CD4-positive, alpha-beta T cell (primary cell): Measurements from ENCODE around the gene OR5B12. TPM values are rescaled to one million over a fixed set of nuclear protein-coding genes. Genes with fewer than 3 reads are reported as not detected.
"Not testable (repeated sequence)": the region's sequence is repeated elsewhere in the genome, so short reads cannot be mapped to it uniquely, and the experiment has no call there.

Source experiments
- ATAC-seq: fragments of 200-7000 bp; cut with Tn5 transposase; one replicate; pipeline ENCODE4 v1.10.0; 2022; ENCODE audit warnings: mild to moderate bottlenecking; ENCODE audit not compliant: poor library complexity
- CTCF ChIA-PET: fragments of 350-600 bp; sonication (Branson Sonifier 250); formaldehyde crosslinking; loops from one replicate; lab custom pipeline; 2021; ENCODE audit warnings: antibody characterized with exemption, inconsistent platforms; lab: Charles Lee
- POLR2A ChIA-PET: fragments of 350-600 bp; sonication (Branson Sonifier 250); formaldehyde crosslinking; loops from one replicate; lab custom pipeline; 2021; ENCODE audit warnings: antibody characterized with exemption, inconsistent platforms; lab: Charles Lee
- DNase-seq, 14 experiments: peaks; one replicate each; pipeline ENCODE4 v3.0.0-alpha.2; 2013 to 2020; ENCODE audit warnings: mixed read lengths in 2 of 14
- H3K27ac ChIP-seq, 2 donors: one replicate each; pipeline versions ENCODE4 v1.5.1 to v1.7.0; 2013; ENCODE audit warnings: low read length in 2 of 2, low read depth in 1 of 2, mild to moderate bottlenecking in 1 of 2
- H3K27me3 ChIP-seq, 2 experiments: 1 replicate in 1 of 2; 2 replicates in 1 of 2; pipeline versions ENCODE4 v1.6.1 to v1.7.0; 2013; ENCODE audit warnings: low read length in 2 of 2, control low read depth in 1 of 2, mild to moderate bottlenecking in 1 of 2, moderate library complexity in 1 of 2; ENCODE audit not compliant: insufficient read depth in 2 of 2, control insufficient read depth in 1 of 2
- H3K36me3 ChIP-seq: one replicate; pipeline ENCODE4 v1.6.1; 2013; ENCODE audit warnings: low read length, control low read depth; ENCODE audit not compliant: insufficient read depth
- H3K4me1 ChIP-seq: one replicate; pipeline ENCODE4 v1.6.1; 2013; ENCODE audit warnings: low read length, control low read depth; ENCODE audit not compliant: insufficient read depth
- H3K4me3 ChIP-seq: one replicate; pipeline ENCODE4 v1.5.1; 2013; ENCODE audit warnings: mild to moderate bottlenecking, low read length, moderate library complexity
- H3K9me3 ChIP-seq, 2 experiments: 1 replicate in 1 of 2; 2 replicates in 1 of 2; pipeline versions ENCODE4 v1.6.1 to v1.7.0; 2013; ENCODE audit warnings: low read length in 2 of 2, mild to moderate bottlenecking in 2 of 2, control low read depth in 1 of 2, moderate library complexity in 1 of 2; ENCODE audit not compliant: control insufficient read depth in 1 of 2, insufficient read depth in 1 of 2
- H3K27ac Mint-ChIP-seq: one replicate; pipeline ENCODE4 v1.8.0; 2020; ENCODE audit warnings: mixed read lengths
- H3K27me3 Mint-ChIP-seq: one replicate; pipeline ENCODE4 v1.8.0; 2021; ENCODE audit warnings: mixed read lengths
- H3K36me3 Mint-ChIP-seq: one replicate; pipeline ENCODE4 v1.8.0; 2021; ENCODE audit warnings: low read depth, mixed read lengths
- H3K4me1 Mint-ChIP-seq: one replicate; pipeline ENCODE4 v1.8.0; 2021; ENCODE audit warnings: low read depth, mixed read lengths
- H3K4me3 Mint-ChIP-seq: one replicate; pipeline ENCODE4 v1.8.0; 2020; ENCODE audit warnings: mild to moderate bottlenecking, mixed read lengths
- H3K9me3 Mint-ChIP-seq: one replicate; pipeline ENCODE4 v1.8.0; 2020; ENCODE audit warnings: mixed read lengths
- CTCF ChIP-seq: fragments of 200-600 bp; IDR thresholded peaks from one replicate; pipeline ENCODE4 v1.8.0; 2022; ENCODE audit warnings: antibody characterized with exemption, mild to moderate bottlenecking
- intact Hi-C, 2 experiments: fragments of 100-400 bp; cut with DNase I in 1 of 2; cut with micrococcal nuclease in 1 of 2; formaldehyde crosslinking; loops; one replicate each; pipeline versions ENCODE4 v1.15.1 to v1.9.0; 2023 to 2025; cut with DNase I, micrococcal nuclease
- total RNA-seq, 174 experiments: library from RNA in 2 of 174; stranded (reverse) in 2 of 174; gene quantifications; one replicate each; pipeline ENCODE4 v1.2.3 and lab custom pipeline; 2021 to 2026

OR5B12 gene
- total RNA-seq, 2 experiments from 2014 or later, result not detected

DNA sequence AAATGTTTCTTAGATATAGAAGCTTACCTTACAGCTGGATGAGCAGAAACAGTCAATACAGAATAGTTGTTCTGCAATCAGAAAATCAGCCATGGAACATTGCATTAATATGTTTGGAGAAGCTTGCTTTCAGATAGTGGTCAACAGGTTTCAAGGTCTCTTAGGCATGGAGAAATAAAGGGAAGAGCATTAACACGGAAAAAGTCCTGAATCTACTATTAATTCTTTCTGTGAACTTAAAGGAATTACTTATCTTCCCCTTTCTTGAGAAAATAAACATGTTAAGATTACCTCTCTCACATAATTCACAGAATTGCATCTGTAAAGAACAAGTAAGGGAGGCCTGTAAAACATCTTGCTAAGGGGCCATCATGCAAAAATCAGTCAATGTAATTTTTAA, 35.3 kb downstream of the OR5B12 start, which contains the start of gene OR5B3:
TSS of gene OR5B3 (minus strand) at position 101 of the 400 bp plus-strand sequence. CDS start 3,465 bp downstream, outside the sequence.
- Mint-ChIP-seq H3K4me3 (no peak within 1 kb of the TSS), H3K9me3 (peaks cover 24% of the 10 kb centered on the region), H3K36me3 (peaks cover 8% of the 10 kb centered on the region), H3K27me3 (peaks cover 8% of the 10 kb centered on the region), H3K27ac (no peak within 1 kb of the TSS), H3K4me1 (no peaks in the 10 kb centered on the region)
- TF ChIP-seq CTCF, result no peak
- ChIA-PET CTCF (no interaction called here), POLR2A (no interaction called here)
- no peak within 1 kb of the TSS for H3K4me3 ChIP-seq
- DNase-seq, result no peak
- H3K9me3 ChIP-seq, result peaks cover 5 to 17% of the 10 kb centered on the region in 2 experiments
- ATAC-seq, result no peak
- H3K27me3 ChIP-seq, result no peaks in the 10 kb centered on the region
- no peaks in the 10 kb centered on the region for H3K36me3 ChIP-seq
- H3K4me1 ChIP-seq, result no peaks in the 10 kb centered on the region
- intact Hi-C loops, result no loop called here
- no peak within 1 kb of the TSS for H3K27ac ChIP-seq

DNA sequence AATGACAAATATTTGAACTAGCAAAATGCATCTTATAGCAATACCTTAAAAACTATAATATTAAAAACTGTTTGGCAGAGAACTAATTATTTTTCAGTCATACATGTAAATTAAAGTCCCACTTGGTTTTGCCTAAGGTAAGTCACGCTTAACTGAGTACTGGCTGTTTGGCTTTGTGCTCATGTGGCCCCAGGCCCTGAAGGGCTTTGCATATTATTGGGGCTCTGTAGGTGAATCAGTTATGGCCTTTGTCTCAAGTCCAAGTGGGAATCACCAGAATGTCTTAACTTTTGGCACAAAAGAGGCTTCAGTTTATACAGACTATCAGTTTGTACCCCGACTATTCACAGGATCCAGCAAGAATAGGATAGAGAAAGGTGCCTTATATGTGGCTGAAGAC, 42.4 kb downstream of the OR5B12 start:
- ATAC-seq, POLR2A ChIA-PET: not testable (repeated sequence)

DNA sequence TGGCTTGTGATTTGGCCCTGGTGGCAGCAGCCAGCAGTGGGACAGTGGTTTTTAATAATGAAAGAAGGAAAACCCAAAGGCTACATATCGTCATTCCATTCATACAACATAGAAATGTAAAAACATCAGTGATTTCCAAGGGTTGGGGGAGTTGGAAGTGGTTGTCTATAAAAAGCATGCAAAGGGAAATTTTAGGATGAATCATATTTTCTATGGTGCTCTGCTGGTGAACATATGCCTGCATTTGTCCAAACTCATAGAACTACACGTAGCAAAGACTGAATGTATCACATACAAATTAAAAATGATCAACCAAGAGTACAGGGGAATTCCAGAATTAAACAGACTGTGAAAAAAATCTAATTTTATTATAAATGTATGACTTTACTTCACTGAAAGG, 46.5 kb downstream of the OR5B12 start:
- no peak overlapping the region for H3K27ac Mint-ChIP-seq
- no peak for DNase-seq
- no peaks in the 10 kb centered on the region for H3K36me3 ChIP-seq
- no peaks in the 10 kb centered on the region for H3K36me3 Mint-ChIP-seq
- no peak overlapping the region for H3K27ac ChIP-seq
- CTCF ChIA-PET, result no interaction called here
- no peak overlapping the region for H3K4me3 Mint-ChIP-seq
- H3K27me3 Mint-ChIP-seq, result no peaks in the 10 kb centered on the region
- no peak for TF ChIP-seq CTCF
- no peaks in the 10 kb centered on the region for H3K4me1 Mint-ChIP-seq
- POLR2A ChIA-PET, result no interaction called here
- H3K9me3 Mint-ChIP-seq, result no peaks in the 10 kb centered on the region
- no peaks in the 10 kb centered on the region for H3K4me1 ChIP-seq
- intact Hi-C loops, result no loop called here
- no peak overlapping the region for H3K4me3 ChIP-seq
- H3K27me3 ChIP-seq, result peaks cover 0 to 1% of the 10 kb centered on the region in 2 experiments
- no peak for ATAC-seq
- H3K9me3 ChIP-seq, result peaks cover 5 to 9% of the 10 kb centered on the region in 2 experiments

More for the DNA sequence above, 42.4 kb downstream of the OR5B12 start:
- H3K36me3 ChIP-seq, H3K36me3 Mint-ChIP-seq, H3K4me1 Mint-ChIP-seq, H3K4me3 ChIP-seq, H3K27me3 Mint-ChIP-seq, DNase-seq, CTCF ChIA-PET, H3K27me3 ChIP-seq, H3K4me3 Mint-ChIP-seq, H3K9me3 Mint-ChIP-seq, H3K27ac Mint-ChIP-seq, intact Hi-C loops, H3K27ac ChIP-seq, H3K4me1 ChIP-seq, H3K9me3 ChIP-seq: not testable (repeated sequence)

DNA sequence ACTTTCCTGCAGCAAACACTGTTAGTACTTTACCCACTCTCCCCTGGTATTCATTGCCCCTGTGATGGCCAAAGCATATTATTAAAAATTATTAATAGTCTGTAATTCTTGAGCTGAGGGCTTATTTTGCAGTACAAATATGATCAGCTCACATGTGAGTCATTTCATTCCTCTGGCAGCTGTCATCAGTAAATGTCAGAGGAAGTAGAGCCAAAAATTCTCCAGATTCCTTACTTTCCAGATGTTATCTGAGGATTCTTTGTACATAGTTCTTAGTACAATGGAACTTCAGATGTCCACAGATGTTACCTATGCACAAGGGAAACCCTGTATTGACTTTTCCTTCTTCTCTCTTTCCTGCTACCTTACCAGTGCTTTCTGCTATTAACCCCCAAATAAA, 47.8 kb downstream of the OR5B12 start:
- H3K4me3 Mint-ChIP-seq, result no peak overlapping the region
- H3K36me3 Mint-ChIP-seq, result no peaks in the 10 kb centered on the region
- H3K27ac ChIP-seq, result no peak overlapping the region
- peaks cover 5 to 9% of the 10 kb centered on the region in 2 experiments for H3K9me3 ChIP-seq
- intact Hi-C loops, result no loop called here
- ChIA-PET CTCF (no interaction called here), POLR2A (no interaction called here)
- no peak for TF ChIP-seq CTCF
- no peak for DNase-seq
- peaks cover 0 to 3% of the 10 kb centered on the region in 2 experiments for H3K27me3 ChIP-seq
- no peaks in the 10 kb centered on the region for H3K27me3 Mint-ChIP-seq
- no peaks in the 10 kb centered on the region for H3K4me1 ChIP-seq
- no peaks in the 10 kb centered on the region for H3K4me1 Mint-ChIP-seq
- no peaks in the 10 kb centered on the region for H3K36me3 ChIP-seq
- H3K27ac Mint-ChIP-seq, result no peak overlapping the region
- H3K4me3 ChIP-seq, result no peak overlapping the region
- ATAC-seq, result no peak
- no peaks in the 10 kb centered on the region for H3K9me3 Mint-ChIP-seq
